IMR-90 (cell line): Measurements from ENCODE around the gene TLL1.

Experiments used
- MAFK ChIP-seq: IDR thresholded peaks from 2 replicates; pipeline ENCODE4 v1.6.1; 2012; ENCODE audit warnings: low read depth, low read length, improper control_type of control experiment
- RAD21 ChIP-seq: IDR thresholded peaks from 2 replicates; pipeline ENCODE4 v1.6.1; 2012; ENCODE audit warnings: low read length, improper control_type of control experiment
- RCOR1 ChIP-seq: IDR thresholded peaks from 2 replicates; pipeline ENCODE4 v1.6.1; 2012; ENCODE audit warnings: mild to moderate bottlenecking, low read length, improper control_type of control experiment; ENCODE audit not compliant: insufficient replicate concordance
- RFX5 ChIP-seq: IDR thresholded peaks from 2 replicates; pipeline ENCODE4 v1.8.0; 2012; ENCODE audit warnings: low read depth, mild to moderate bottlenecking, low read length, moderate library complexity
- TF ChIP-seq, protein P1 (sequence below): conservative IDR thresholded peaks from 2 replicates; pipeline ENCODE4 v1.5.1; 2012; ENCODE audit warnings: mild to moderate bottlenecking, low read depth, low read length, improper control_type of control experiment

DNA sequence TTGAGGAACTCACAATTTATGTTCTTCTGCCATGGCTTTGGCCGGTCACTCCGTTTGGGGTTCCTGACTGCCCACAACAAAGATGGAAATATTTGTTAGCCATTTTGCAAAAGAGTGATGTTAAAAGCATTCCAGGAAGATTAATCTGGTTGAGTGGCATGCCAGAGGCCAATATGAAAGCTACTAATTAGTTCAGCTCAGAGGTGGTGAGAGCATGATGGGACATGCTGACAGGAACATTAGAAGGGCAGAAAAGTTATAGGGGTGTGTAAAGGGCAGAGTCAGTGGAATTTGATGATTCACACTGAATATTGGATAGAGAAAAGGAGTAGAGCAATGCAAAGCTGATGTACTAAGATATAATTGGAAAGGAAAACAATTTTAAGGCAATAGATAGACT, 94.4 kb downstream of the TLL1 start:
- TF ChIP-seq, protein P1, sequence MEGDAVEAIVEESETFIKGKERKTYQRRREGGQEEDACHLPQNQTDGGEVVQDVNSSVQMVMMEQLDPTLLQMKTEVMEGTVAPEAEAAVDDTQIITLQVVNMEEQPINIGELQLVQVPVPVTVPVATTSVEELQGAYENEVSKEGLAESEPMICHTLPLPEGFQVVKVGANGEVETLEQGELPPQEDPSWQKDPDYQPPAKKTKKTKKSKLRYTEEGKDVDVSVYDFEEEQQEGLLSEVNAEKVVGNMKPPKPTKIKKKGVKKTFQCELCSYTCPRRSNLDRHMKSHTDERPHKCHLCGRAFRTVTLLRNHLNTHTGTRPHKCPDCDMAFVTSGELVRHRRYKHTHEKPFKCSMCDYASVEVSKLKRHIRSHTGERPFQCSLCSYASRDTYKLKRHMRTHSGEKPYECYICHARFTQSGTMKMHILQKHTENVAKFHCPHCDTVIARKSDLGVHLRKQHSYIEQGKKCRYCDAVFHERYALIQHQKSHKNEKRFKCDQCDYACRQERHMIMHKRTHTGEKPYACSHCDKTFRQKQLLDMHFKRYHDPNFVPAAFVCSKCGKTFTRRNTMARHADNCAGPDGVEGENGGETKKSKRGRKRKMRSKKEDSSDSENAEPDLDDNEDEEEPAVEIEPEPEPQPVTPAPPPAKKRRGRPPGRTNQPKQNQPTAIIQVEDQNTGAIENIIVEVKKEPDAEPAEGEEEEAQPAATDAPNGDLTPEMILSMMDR, result no peak
- no peak for TF ChIP-seq MAFK
- TF ChIP-seq RFX5, result no peak
- TF ChIP-seq RAD21, result no peak
- no peak for TF ChIP-seq RCOR1
